WTC11 (cell line): ENCODE measurements around the gene FNDC11. TPM values are rescaled to one million over a fixed set of nuclear protein-coding genes. Genes with fewer than 3 reads are reported as not detected.

Experiments
- ATAC-seq: fragments of 200-7000 bp; cut with Tn5 transposase; 2 replicates; pipeline ENCODE4 v1.10.0; 2021; ENCODE audit warnings: mild to moderate bottlenecking, moderate library complexity
- CTCF ChIA-PET: fragments of 300-600 bp; sonication (Branson Sonifier 250); formaldehyde crosslinking; loops from one replicate; lab custom pipeline; 2021; ENCODE audit warnings: antibody characterized with exemption; lab: Charles Lee
- POLR2A ChIA-PET: fragments of 350-600 bp; sonication (Branson Sonifier 250); formaldehyde crosslinking; loops from one replicate; lab custom pipeline; 2021; ENCODE audit warnings: antibody characterized with exemption; lab: Charles Lee
- DNase-seq: peaks from one replicate; pipeline ENCODE4 v3.0.0; 2021; ENCODE audit warnings: low spot score
- H3K27ac Mint-ChIP-seq: 2 replicates; pipeline ENCODE4 v1.8.0; 2021; ENCODE audit warnings: mixed read lengths
- H3K27me3 Mint-ChIP-seq: 2 replicates; pipeline ENCODE4 v1.8.0; 2021; ENCODE audit warnings: low read depth, mild to moderate bottlenecking, moderate library complexity, mixed read lengths
- H3K36me3 Mint-ChIP-seq: 2 replicates; pipeline ENCODE4 v1.8.0; 2021; ENCODE audit warnings: mixed read lengths
- H3K4me1 Mint-ChIP-seq: 2 replicates; pipeline ENCODE4 v1.8.0; 2022; ENCODE audit warnings: mixed read lengths
- H3K4me3 Mint-ChIP-seq: 2 replicates; pipeline ENCODE4 v1.8.0; 2021; ENCODE audit warnings: mild to moderate bottlenecking, moderate library complexity, mixed read lengths
- H3K9me3 Mint-ChIP-seq: 2 replicates; pipeline ENCODE4 v1.8.0; 2021; ENCODE audit warnings: mixed read lengths
- ARID4B ChIP-seq: sonication (generic); formaldehyde crosslinking; IDR thresholded peaks from 2 replicates; pipeline ENCODE4 v1.8.0; 2023; ENCODE audit warnings: missing genetic modification reagents, mild to moderate bottlenecking, borderline replicate concordance
- ATF1 ChIP-seq: sonication (generic); formaldehyde crosslinking; IDR thresholded peaks from 2 replicates; pipeline ENCODE4 v1.8.1; 2023; ENCODE audit warnings: mild to moderate bottlenecking, moderate library complexity, missing genetic modification reagents
- CDX4 ChIP-seq: fragments of 250-450 bp; sonication (Bioruptor Pico); IDR thresholded peaks from 2 replicates; pipeline ENCODE4 v1.9.0; 2021; ENCODE audit warnings: moderate library complexity, mild to moderate bottlenecking, inconsistent platforms, borderline replicate concordance
- E2F4 ChIP-seq: sonication (generic); formaldehyde crosslinking; IDR thresholded peaks from 2 replicates; pipeline ENCODE4 v1.8.1; 2022; ENCODE audit warnings: low read depth, mild to moderate bottlenecking, moderate library complexity, missing genetic modification reagents, borderline replicate concordance
- ERG ChIP-seq: fragments of 250-450 bp; sonication (Bioruptor Pico); IDR thresholded peaks from 2 replicates; pipeline ENCODE4 v1.8.0; 2021; ENCODE audit warnings: mild to moderate bottlenecking
- ESRRA ChIP-seq: sonication (generic); formaldehyde crosslinking; IDR thresholded peaks from 2 replicates; pipeline ENCODE4 v1.8.1; 2022; ENCODE audit warnings: mild to moderate bottlenecking, missing genetic modification reagents, borderline replicate concordance
- FOXP4 ChIP-seq: sonication (generic); formaldehyde crosslinking; IDR thresholded peaks from 2 replicates; pipeline ENCODE4 v1.8.0; 2022; ENCODE audit warnings: mild to moderate bottlenecking, missing genetic modification reagents
- IRF2 ChIP-seq: sonication (generic); formaldehyde crosslinking; IDR thresholded peaks from 2 replicates; pipeline ENCODE4 v1.8.0; 2022; ENCODE audit warnings: low read depth, missing genetic modification reagents, borderline replicate concordance
- KAT7 ChIP-seq: sonication (generic); formaldehyde crosslinking; IDR thresholded peaks from 2 replicates; pipeline ENCODE4 v1.8.1; 2023; ENCODE audit warnings: missing genetic modification reagents, mild to moderate bottlenecking, borderline replicate concordance
- NR3C1 ChIP-seq: sonication (generic); formaldehyde crosslinking; conservative IDR thresholded peaks from 2 replicates; pipeline ENCODE4 v1.8.1; 2023; ENCODE audit warnings: low read depth, mild to moderate bottlenecking, missing genetic modification reagents
- RORB ChIP-seq: fragments of 250-450 bp; sonication (Bioruptor Pico); IDR thresholded peaks from 2 replicates; pipeline ENCODE4 v1.9.0; 2021; ENCODE audit warnings: mild to moderate bottlenecking
- TCF7 ChIP-seq: sonication (generic); formaldehyde crosslinking; IDR thresholded peaks from 2 replicates; pipeline ENCODE4 v1.8.0; 2022; ENCODE audit warnings: mild to moderate bottlenecking, low read depth, missing genetic modification reagents, moderate library complexity
- TEAD1 ChIP-seq: sonication (generic); formaldehyde crosslinking; IDR thresholded peaks from 2 replicates; pipeline ENCODE4 v1.8.0; 2022; ENCODE audit warnings: mild to moderate bottlenecking, missing genetic modification reagents
- ZBTB21 ChIP-seq: sonication (generic); formaldehyde crosslinking; IDR thresholded peaks from 2 replicates; pipeline ENCODE4 v1.8.1; 2023; ENCODE audit warnings: mild to moderate bottlenecking, missing genetic modification reagents, borderline replicate concordance
- ZNF121 ChIP-seq: sonication (generic); formaldehyde crosslinking; IDR thresholded peaks from 2 replicates; pipeline ENCODE4 v1.8.0; 2023; ENCODE audit warnings: missing genetic modification reagents
- ZNF512 ChIP-seq: sonication (generic); formaldehyde crosslinking; IDR thresholded peaks from 2 replicates; pipeline ENCODE4 v1.8.1; 2022; ENCODE audit warnings: missing genetic modification reagents, borderline replicate concordance
- ZNF532 ChIP-seq: fragments of 250-450 bp; sonication (Bioruptor Pico); IDR thresholded peaks from 2 replicates; pipeline ENCODE4 v1.9.0; 2021; ENCODE audit warnings: mild to moderate bottlenecking, borderline replicate concordance
- total RNA-seq: library from RNA; stranded (reverse); gene quantifications from 3 replicates; pipeline ENCODE4 v1.2.3, GENCODE V29; 2021

The FNDC11 gene
- total RNA-seq, 1 experiment from 2014 or later, result 3.8 TPM

- no peak for TF ChIP-seq ARID4B
- TF ChIP-seq E2F4 (CRISPR knock-in tag), result no peak
- no peak for TF ChIP-seq ZNF532 (CRISPR knock-in tag)
- TF ChIP-seq ATF1 (CRISPR knock-in tag), result no peak
- TF ChIP-seq ERG (CRISPR knock-in tag), result no peak
- no peak for TF ChIP-seq ESRRA (CRISPR knock-in tag)
Measured at GRCh38 chr20:63522091-63522868, 31.7 kb upstream of the FNDC11 start (continued).

- ATAC-seq (no peak), DNase-seq (no peak)
- ChIA-PET CTCF (interaction anchor here (0.6 to 4.4 kb wide), 3 partner anchors 15 to 513 kb away, joined by 5 to 50 read pairs (median 5); partner anchors contain the start of gene PTK6), POLR2A (no interaction called here)
- H3K4me1 Mint-ChIP-seq, result peaks cover 14% of the 10 kb centered on the region
- peaks cover 21% of the 10 kb centered on the region for H3K36me3 Mint-ChIP-seq
- H3K9me3 Mint-ChIP-seq, result peaks cover 8% of the 10 kb centered on the region; the same call in 1 of the 2 replicates
- no peak overlapping the region for H3K4me3 Mint-ChIP-seq
- H3K27me3 Mint-ChIP-seq, result peaks cover 9% of the 10 kb centered on the region; the same call in 1 of the 2 replicates
- no peak overlapping the region for H3K27ac Mint-ChIP-seq
- TF ChIP-seq TCF7, result no peak
- TF ChIP-seq ZNF512 (CRISPR knock-in tag), result no peak
- TF ChIP-seq ZNF121 (CRISPR knock-in tag), result no peak
- TF ChIP-seq KAT7, result no peak
- TF ChIP-seq IRF2, result no peak
- no peak for TF ChIP-seq ZBTB21 (CRISPR knock-in tag)
- TF ChIP-seq NR3C1 (CRISPR knock-in tag), result no peak
- TF ChIP-seq RORB (CRISPR knock-in tag), result no peak
- no peak for TF ChIP-seq CDX4 (CRISPR knock-in tag)
- TF ChIP-seq TEAD1 (CRISPR knock-in tag), result no peak
- TF ChIP-seq FOXP4 (CRISPR knock-in tag), result no peak
- no peak for TF ChIP-seq ATF1 (CRISPR knock-in tag)
Measured at GRCh38 chr20:63522981-63523611, 30.9 kb upstream of the FNDC11 start.
